Measurements from ENCODE around the gene RGL1. TPM values are rescaled to one million over a fixed set of nuclear protein-coding genes. Genes with fewer than 3 reads are reported as not detected.

Gene RGL1
- total RNA-seq, 1 donor from 2014 or later, result 23.1 TPM

GRCh38 chr1:183827801-183828200, 22.9 kb downstream of the RGL1 start:
- Histone ChIP-seq H3K4me3 (no peak overlapping the region), H3K27me3 (no peaks in the 10 kb centered on the region), H3K9me3 (no peaks in the 10 kb centered on the region), H3K27ac (no peak overlapping the region), H3K36me3 (no peaks in the 10 kb centered on the region), H3K4me1 (peaks cover 0 to under 1% of the 10 kb centered on the region in 2 donors)
- TF ChIP-seq CTCF (IDR thresholded peaks at IDR 0.05), result no peak
- no peak for DNase-seq (ENCODE audit: low spot score in 2 of 2)
- intact Hi-C loops (cut with DNase I), result no loop called here

- intact Hi-C loops (cut with DNase I), result no loop called here
- H3K9me3 ChIP-seq, result no peaks in the 10 kb centered on the region
- no peaks in the 10 kb centered on the region for H3K27me3 ChIP-seq
- H3K4me1 ChIP-seq, result no peaks in the 10 kb centered on the region
- no peak for TF ChIP-seq CTCF (IDR thresholded peaks at IDR 0.05)
- H3K27ac ChIP-seq, result no peak overlapping the region
- DNase-seq (ENCODE audit: low spot score in 2 of 2), result no peak
- no peaks in the 10 kb centered on the region for H3K36me3 ChIP-seq
- H3K4me3 ChIP-seq, result no peak overlapping the region
These were observed 25.5 kb downstream of the RGL1 start for GRCh38 chr1:183830389-183830788.

- TF ChIP-seq CTCF (IDR thresholded peaks at IDR 0.05), result no peak
- no peak overlapping the region for H3K27ac ChIP-seq
These were observed 26.4 kb downstream of the RGL1 start for GRCh38 chr1:183831311-183831710.

GRCh38 chr1:183832459-183832858, 27.5 kb downstream of the RGL1 start:
- no peaks in the 10 kb centered on the region for H3K36me3 ChIP-seq
- no peak overlapping the region for H3K4me3 ChIP-seq
- no peaks in the 10 kb centered on the region for H3K9me3 ChIP-seq
- intact Hi-C loops (cut with DNase I), result no loop called here
- no peak for TF ChIP-seq CTCF (IDR thresholded peaks at IDR 0.05)
- no peaks in the 10 kb centered on the region for H3K4me1 ChIP-seq
- no peak for DNase-seq (ENCODE audit: low spot score in 2 of 2)
- H3K27me3 ChIP-seq, result no peaks in the 10 kb centered on the region
- no peak overlapping the region for H3K27ac ChIP-seq

More at GRCh38 chr1:183831311-183831710, 26.4 kb downstream of the RGL1 start:
- intact Hi-C loops (cut with DNase I), result no loop called here
- no peak for DNase-seq (ENCODE audit: low spot score in 2 of 2)
- H3K27me3 ChIP-seq, result no peaks in the 10 kb centered on the region
- no peaks in the 10 kb centered on the region for H3K9me3 ChIP-seq
- H3K4me3 ChIP-seq, result no peak overlapping the region
- no peaks in the 10 kb centered on the region for H3K36me3 ChIP-seq
- H3K4me1 ChIP-seq, result no peaks in the 10 kb centered on the region

GRCh38 chr1:183834568-183834967, 29.6 kb downstream of the RGL1 start:
- H3K36me3 ChIP-seq, result no peaks in the 10 kb centered on the region
- TF ChIP-seq CTCF (IDR thresholded peaks at IDR 0.05), result no peak
- H3K27me3 ChIP-seq, result no peaks in the 10 kb centered on the region
- no peaks in the 10 kb centered on the region for H3K4me1 ChIP-seq
- H3K4me3 ChIP-seq, result no peak overlapping the region
- H3K27ac ChIP-seq, result no peak overlapping the region
- H3K9me3 ChIP-seq, result no peaks in the 10 kb centered on the region
- no peak for DNase-seq (ENCODE audit: low spot score in 2 of 2)
- intact Hi-C loops (cut with DNase I), result no loop called here

- DNase-seq (ENCODE audit: low spot score in 2 of 2), result no peak
- no peaks in the 10 kb centered on the region for H3K9me3 ChIP-seq
- H3K36me3 ChIP-seq, result no peaks in the 10 kb centered on the region
- no peaks in the 10 kb centered on the region for H3K27me3 ChIP-seq
- H3K4me3 ChIP-seq, result no peak overlapping the region
- no peak for TF ChIP-seq CTCF (IDR thresholded peaks at IDR 0.05)
- intact Hi-C loops (cut with DNase I), result no loop called here
- H3K27ac ChIP-seq, result no peak overlapping the region
- no peaks in the 10 kb centered on the region for H3K4me1 ChIP-seq
These were observed 31.7 kb downstream of the RGL1 start for GRCh38 chr1:183836598-183836997.

Data from ascending aorta (tissue), 2 donors.